GM12892 (cell line): ENCODE results near the gene UBALD1.

Source experiments
- POLR2A ChIP-seq: IDR thresholded peaks from 2 replicates; pipeline ENCODE4 v1.6.1; 2011; ENCODE audit warnings: low read depth, low read length, control low read depth
- POLR2AphosphoS5 ChIP-seq: IDR thresholded peaks from 2 replicates; pipeline ENCODE4 v1.6.1; 2011; ENCODE audit warnings: low read depth, low read length, control low read depth

DNA sequence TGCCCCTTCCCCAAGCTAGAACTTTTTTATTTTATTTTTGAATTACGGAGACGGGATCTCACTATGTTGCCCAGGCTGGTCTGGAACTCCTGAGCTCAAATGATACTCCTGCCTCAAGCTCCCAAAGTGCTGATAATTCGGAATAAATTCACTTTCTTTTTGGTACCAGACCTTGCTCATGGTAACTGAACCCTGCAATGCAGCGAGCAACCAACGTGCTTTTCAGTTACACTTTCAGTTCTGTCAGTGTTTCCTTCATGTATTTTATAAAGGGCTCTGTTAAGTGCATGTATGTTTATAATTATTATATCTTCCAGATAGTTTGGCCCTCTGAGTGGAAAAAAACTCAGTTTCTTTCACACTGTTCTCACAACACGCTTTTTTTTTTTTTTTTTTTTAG lies 44.6 kb downstream of the UBALD1 start:
- TF ChIP-seq POLR2A (no peak), POLR2AphosphoS5 (no peak)
